Prostate gland (tissue), 2 donors: ENCODE results near the gene CHERP. TPM values are rescaled to one million over a fixed set of nuclear protein-coding genes. Genes with fewer than 3 reads are reported as not detected.

Source experiments
- DNase-seq: peaks from one replicate; pipeline ENCODE4 v3.0.0-alpha.2; 2019; ENCODE audit warnings: low spot score
- H3K27ac ChIP-seq, 2 donors: fragments of 200-600 bp; sonication (generic); 2 replicates each; pipeline ENCODE4 v1.5.1; 2017 to 2019
- H3K27me3 ChIP-seq: fragments of 200-600 bp; sonication (generic); replicated peaks from 2 replicates; pipeline ENCODE4 v1.5.1; 2019; ENCODE audit not compliant: insufficient read depth
- H3K36me3 ChIP-seq, 2 donors: fragments of 200-600 bp; sonication (generic); 1 replicate in 1 of 2; 2 replicates in 1 of 2; pipeline versions ENCODE4 v1.5.1 to v1.8.1; 2017 to 2019
- H3K4me1 ChIP-seq: fragments of 200-600 bp; sonication (generic); replicated peaks from 2 replicates; pipeline ENCODE4 v1.5.1; 2019
- H3K4me3 ChIP-seq, 2 donors: fragments of 200-600 bp; sonication (generic); 2 replicates each; pipeline ENCODE4 v1.5.1; 2017 to 2019
- H3K9me3 ChIP-seq: fragments of 200-600 bp; sonication (generic); 2 replicates; pipeline ENCODE4 v1.5.1; 2017
- CTCF ChIP-seq, 4 experiments: fragments of 200-600 bp in 2 of 4; fragments of 450-650 bp in 2 of 4; sonication (generic) in 2 of 4; IDR thresholded peaks; 1 replicate in 3 of 4; 2 replicates in 1 of 4; pipeline ENCODE4 v1.5.1; 2016 to 2019; ENCODE audit warnings: antibody characterized with exemption in 4 of 4, mild to moderate bottlenecking in 2 of 4, moderate library complexity in 2 of 4
- POLR2A ChIP-seq: fragments of 450-650 bp; IDR thresholded peaks from one replicate; pipeline ENCODE4 v1.6.1; 2016; ENCODE audit warnings: antibody characterized with exemption, mild to moderate bottlenecking
- POLR2AphosphoS5 ChIP-seq: sonication (generic); formaldehyde crosslinking; IDR thresholded peaks from one replicate; pipeline ENCODE4 v1.6.1; 2017; ENCODE audit warnings: antibody characterized with exemption
- WGBS: methylation state at CpG from one replicate; pipeline ENCODE4 v1.1.5; 2018; 5-methylcytosine and 5-hydroxymethylcytosine counted together
- intact Hi-C: fragments of 100-400 bp; cut with DNase I; formaldehyde crosslinking; loops from one replicate; pipeline ENCODE4 v1.14.2; 2022
- total RNA-seq, 2 donors: library from RNA; depleted of rRNA; stranded (reverse); fragments of >200 nt; gene quantifications; one replicate each; pipeline ENCODE4 v1.1.0, GENCODE V29; 2016

The CHERP gene
- total RNA-seq, 2 donors from 2014 or later: 20.9 to 32.7 TPM

GRCh38 chr19:16585094-16585801 lies 43.0 kb upstream of the CHERP start:
- Histone ChIP-seq H3K4me1 (peaks cover 25% of the 10 kb centered on the region), H3K4me3 (no peak overlapping the region), H3K9me3 (no peaks in the 10 kb centered on the region), H3K27me3 (no peaks in the 10 kb centered on the region), H3K27ac (peak overlapping the region; percentile 15 to 48), H3K36me3 (no peaks in the 10 kb centered on the region)
- no peak for DNase-seq
- WGBS: 68% methylated on average over 13 of the region's 13 CpGs
- TF ChIP-seq POLR2A: no peak
- TF ChIP-seq POLR2AphosphoS5: no peak
- no peak for TF ChIP-seq CTCF (IDR thresholded peaks at IDR 0.05)
- intact Hi-C loops: no loop called here

GRCh38 chr19:16584248-16585093 lies 42.2 kb upstream of the CHERP start:
- Histone ChIP-seq H3K4me1 (peaks cover 25% of the 10 kb centered on the region), H3K4me3 (no peak overlapping the region), H3K36me3 (no peaks in the 10 kb centered on the region), H3K9me3 (no peaks in the 10 kb centered on the region), H3K27me3 (no peaks in the 10 kb centered on the region), H3K27ac (peak overlapping the region; percentile 48 to 64)
- peak; percentile 77 for DNase-seq
- peak; percentile 74 for TF ChIP-seq POLR2AphosphoS5
- peak; percentile 48 for TF ChIP-seq POLR2A
- no peak for TF ChIP-seq CTCF (IDR thresholded peaks at IDR 0.05)
- intact Hi-C loops: no loop called here
- 15% methylated on average over 15 of the region's 15 CpGs for WGBS

GRCh38 chr19:16582486-16583261 lies 40.4 kb upstream of the CHERP start:
- no peak overlapping the region for H3K27ac ChIP-seq
- WGBS: 75% methylated on average over 10 of the region's 10 CpGs
- H3K27me3 ChIP-seq: no peaks in the 10 kb centered on the region
- TF ChIP-seq CTCF (IDR thresholded peaks at IDR 0.05) (no peak), POLR2AphosphoS5 (no peak), POLR2A (no peak)
- no peak for DNase-seq
- peaks cover 11% of the 10 kb centered on the region for H3K4me1 ChIP-seq
- H3K9me3 ChIP-seq: no peaks in the 10 kb centered on the region
- H3K36me3 ChIP-seq: no peaks in the 10 kb centered on the region
- H3K4me3 ChIP-seq: no peak overlapping the region
- intact Hi-C loops: no loop called here

GRCh38 chr19:16581971-16582343 lies 39.7 kb upstream of the CHERP start:
- WGBS: 90% methylated on average over 6 of the region's 6 CpGs
- Histone ChIP-seq H3K4me1 (peaks cover 4% of the 10 kb centered on the region), H3K27ac (no peak overlapping the region), H3K4me3 (no peak overlapping the region), H3K36me3 (peaks cover 0 to 4% of the 10 kb centered on the region in 2 donors), H3K9me3 (no peaks in the 10 kb centered on the region), H3K27me3 (no peaks in the 10 kb centered on the region)
- intact Hi-C loops: no loop called here
- TF ChIP-seq CTCF (IDR thresholded peaks at IDR 0.05): no peak
- no peak for TF ChIP-seq POLR2A
- no peak for TF ChIP-seq POLR2AphosphoS5
- no peak for DNase-seq
